ENCODE data around the gene SETBP1.

SETBP1 gene

DNA sequence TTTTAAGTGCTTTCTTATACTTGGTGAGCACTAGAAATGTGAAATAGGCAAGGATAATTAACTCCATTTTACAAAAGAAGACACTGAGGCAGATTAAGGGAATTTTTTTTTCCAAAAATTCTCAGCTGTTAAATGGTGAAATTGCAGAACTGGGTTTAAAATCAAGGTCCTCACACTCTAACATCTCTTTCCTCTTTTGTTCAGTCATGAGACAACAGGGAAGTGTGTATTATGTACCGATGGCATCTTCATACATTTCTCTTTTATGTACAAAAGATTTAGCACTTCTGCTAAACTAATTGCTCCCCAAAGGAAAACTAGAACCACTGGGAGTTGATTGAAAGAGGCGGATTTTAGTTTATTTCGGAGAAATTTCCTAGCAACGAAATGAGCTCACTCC lies 203.0 kb downstream of the SETBP1 start:
- no peak for DNase-seq

DNA sequence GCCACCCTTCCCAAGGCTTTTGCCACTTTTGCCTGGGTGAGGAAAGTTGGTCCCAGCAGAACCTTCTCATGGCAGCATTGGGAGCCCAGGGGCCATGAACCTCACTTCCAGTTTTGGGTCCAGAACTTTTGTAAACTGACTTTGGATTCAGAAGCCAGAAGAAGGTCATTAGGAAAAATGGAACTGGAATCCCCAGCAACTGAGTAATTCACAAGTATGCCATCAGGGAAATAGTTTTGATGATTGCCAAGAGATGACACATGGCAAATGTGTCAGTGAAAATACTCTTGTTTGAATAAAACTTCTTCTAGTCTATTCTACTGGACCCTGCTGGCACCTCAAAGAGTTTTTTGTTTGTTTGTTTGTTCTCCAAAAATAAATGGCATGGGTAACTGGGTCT lies 203.7 kb downstream of the SETBP1 start:
- DNase-seq, result no peak

DNA sequence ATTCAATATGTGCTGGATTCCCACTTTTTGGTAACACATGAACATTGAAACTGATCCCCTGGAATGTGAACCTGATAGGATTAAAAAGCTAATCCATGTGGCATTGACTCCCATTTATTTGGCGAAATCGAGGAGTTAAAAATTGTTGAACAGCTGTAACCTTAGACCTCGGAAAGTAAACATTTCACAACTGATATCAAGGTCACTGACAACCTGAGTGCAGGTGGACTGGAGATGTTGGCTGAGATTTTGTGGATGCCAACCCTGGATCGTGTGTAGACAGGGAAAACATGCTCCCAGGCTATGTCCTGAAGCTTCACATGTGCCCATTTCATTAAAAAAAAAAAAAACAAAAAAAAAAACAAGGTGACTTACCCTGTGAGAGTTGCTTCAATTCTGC lies 204.8 kb downstream of the SETBP1 start:
- DNase-seq, result no peak

DNA sequence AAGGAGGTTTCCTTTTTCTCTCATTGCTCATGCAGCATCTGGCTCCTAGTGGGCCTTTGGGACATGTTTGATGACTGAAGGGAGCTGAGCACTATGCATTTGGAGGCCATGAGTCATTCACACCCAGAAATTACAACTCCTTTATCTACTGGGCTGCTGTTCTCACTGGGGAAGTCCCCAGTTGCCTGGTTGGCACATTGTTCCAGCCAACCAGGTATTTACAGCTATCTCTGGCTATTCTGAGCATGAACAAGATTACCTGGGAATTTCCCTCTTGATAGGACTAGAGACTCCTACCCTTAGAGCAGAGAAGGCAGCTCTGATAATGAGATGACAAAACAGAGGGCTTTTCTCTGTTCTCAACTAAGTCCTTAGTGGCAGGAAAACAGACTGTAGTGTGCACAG lies 206.5 kb downstream of the SETBP1 start:
- DNase-seq, result peak; percentile 29

DNA sequence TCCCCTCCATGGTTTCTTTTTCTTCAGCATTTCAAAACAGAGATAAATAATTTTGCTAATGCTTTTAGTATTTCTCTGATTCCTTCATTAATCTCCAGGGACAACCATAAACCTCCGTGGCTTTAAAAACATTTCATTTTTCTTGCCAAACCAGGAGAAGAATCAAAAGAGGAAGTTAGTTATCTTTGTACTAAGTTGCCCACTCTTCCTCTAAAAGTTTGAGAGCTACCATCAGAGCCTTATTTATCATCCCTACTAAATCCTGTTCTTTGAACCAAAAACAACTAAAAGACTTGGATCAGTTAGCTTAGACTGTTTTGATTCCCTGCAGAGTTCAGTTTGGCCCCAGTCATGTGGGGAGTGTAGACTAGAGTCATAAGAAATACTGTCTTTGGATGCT lies 208.4 kb downstream of the SETBP1 start:
- DNase-seq, result no peak

DNA sequence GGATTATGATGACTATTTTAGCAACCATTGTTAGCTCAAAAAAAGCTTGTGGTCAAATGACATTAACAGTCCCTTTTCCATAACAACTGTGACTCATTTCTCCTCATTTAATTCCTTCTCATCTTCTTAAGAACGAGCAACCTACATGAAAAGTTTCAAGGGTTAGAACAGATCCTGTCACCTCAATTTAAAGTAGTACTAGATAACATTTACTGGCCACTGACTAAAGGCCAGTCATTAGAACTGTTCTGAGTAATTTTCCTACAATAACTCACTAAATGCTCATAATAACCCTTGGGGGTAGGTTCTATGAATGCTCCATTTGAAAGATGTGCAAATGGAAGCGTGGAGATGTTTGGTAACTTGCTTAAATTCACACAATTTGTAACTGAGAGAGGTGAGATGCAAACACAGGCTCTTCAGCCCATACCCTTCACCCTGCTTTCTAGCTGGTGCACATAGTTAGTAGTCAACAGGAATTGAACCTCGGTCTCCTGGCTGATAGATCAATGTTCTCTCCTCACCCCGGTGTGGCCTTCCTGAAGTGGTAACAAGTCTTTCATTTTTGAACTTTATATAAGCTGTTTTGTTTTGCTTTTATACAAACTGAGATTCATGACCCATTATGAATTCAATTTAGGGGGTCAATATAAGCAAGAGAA lies 212.5 kb downstream of the SETBP1 start:
- DNase-seq, result no peak

DNA sequence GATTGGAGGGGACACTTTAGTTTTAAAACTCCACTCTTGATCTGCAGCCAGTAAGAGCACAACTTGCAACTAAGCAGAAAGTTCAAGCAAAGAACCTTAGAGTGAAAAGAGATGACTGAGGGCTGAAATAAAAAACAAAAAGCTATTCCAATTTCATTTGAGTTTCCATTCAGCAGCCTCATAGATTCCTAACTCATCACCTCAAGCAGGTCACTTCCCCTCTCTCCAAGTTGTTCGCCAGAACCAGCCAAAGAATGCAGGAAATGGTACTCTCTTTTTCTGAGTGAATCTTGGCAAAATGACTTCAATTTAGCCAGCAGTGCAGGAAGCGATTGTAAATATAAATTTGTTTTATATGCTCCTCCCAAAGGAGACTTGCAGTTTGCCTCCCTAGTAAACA lies 213.3 kb downstream of the SETBP1 start:
- no peak for DNase-seq

DNA sequence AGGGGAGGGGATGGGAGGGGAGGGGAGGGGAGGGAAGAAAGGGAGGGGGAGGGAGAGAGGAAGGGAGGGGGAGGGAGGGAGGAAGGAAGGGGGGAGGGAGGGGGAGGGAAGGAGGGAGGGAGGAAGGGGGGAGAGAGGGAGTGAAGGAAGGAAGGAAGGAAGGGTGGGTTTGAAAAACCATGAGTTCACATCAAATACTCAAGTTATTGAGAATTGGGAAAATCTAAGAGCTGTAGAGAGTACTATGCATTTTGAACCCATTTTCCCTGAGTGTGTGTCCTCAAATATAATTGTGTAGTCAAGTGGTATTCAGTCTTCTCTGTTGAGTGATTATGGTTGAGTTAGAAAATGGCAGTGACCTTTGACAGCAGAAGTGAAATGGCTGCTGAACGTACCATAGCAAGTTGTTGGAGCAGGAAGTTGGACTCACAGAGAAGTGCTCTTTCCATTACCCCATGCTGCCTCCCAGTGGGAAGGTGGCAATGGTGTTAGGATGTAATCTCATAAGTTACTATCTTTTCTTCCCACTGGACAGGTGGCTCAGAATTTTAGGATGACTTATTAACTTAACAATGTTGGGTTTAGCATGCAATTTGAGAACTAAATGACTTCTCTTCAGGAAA lies 214.6 kb downstream of the SETBP1 start:
- peak; percentile 26 for DNase-seq

DNA sequence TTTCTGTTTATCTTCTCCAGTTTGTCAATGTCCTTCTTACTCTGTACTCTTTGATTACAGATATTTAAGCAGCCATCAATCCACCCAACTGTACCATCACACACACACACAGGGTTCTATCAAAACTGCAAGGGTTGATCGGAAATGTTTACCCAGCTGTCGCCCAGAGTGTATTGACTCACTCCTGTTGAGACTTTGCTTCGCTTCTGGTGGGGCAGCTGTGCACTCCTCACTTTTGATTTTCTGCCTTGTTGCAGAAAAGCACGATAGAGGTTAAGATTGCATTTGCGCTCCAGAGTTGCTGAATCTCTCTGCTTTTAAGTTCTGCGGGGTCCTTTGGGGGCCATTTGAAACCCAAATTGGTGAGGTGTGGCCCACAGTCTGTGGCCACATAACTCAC lies 216.2 kb downstream of the SETBP1 start:
- DNase-seq, result no peak

DNA sequence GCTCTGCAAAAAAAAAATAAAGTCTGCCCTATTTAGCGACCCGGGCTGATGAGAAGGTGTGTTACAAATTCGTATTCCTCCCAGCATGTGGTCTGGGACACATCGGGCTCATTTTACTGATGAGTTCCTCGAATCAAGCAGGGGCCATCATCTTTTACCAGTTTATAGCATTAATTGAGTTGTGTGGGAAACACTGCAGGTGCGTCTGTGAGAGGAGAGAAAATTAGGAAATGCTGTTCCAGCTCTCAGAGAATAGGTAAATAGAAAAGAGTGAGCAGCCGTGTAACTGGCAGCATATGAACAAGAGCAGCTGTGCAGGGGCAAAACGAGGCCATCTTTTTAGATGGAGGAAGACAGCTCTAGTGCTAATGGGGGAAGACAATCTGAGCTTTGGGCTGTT lies 216.7 kb downstream of the SETBP1 start:
- no peak for DNase-seq

DNA sequence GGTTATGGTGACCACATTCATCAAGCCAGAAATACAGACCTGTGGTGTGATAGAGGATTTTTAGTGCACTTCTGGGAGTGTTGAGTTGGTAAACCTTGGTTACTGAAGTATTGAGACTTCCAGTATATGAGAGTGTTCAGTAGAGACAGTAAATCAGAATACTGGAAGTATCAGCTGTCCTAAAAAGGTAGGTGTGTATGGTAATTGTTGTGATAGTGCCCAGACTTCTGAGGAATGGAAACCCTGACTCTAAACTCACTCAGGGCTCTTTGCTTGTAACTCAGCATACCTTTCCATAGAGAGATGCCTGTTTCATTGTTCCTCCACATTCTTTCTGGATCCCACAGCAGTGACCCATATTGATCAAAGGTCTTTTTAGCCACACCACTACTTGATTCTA lies 217.1 kb downstream of the SETBP1 start:
- DNase-seq, result no peak

DNA sequence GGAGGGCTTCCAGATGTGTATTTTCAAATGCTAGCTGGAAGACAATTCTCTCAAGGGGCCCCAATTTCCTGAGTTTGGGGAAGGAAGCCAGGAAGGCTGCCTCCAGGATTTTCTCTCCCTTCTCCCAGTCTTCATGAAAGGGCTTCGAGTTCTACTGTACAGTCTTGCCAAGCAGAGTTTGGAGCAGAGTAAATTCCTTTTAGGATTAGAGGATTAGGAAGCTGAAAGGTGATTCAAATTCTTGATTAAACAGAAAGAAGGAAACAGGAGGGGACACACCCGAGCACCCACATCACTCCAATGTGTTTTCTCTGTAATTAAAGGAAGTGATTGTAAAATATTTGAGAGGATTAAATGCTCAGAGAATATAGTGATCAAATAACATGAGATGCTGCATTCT lies 217.8 kb downstream of the SETBP1 start:
- no peak for DNase-seq

DNA sequence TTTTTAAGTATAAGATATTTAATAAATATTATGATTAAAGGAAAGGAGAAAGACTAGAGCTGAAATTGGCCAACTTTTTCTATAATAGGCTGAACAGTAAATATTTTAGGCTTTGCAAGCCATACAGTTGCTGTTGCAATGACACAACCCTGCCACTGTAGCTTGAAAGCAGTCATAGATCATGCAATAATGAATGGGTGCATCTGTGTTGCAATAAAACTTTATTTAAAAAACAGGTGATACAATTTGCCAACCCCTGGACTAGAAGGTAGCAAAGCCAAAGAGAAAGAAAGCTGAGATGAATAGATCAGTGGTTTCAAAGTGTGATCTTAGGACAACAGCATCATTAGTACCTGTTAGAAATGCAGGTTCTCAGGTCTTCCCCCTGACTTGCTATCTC lies 219.1 kb downstream of the SETBP1 start:
- DNase-seq, result no peak

DNA sequence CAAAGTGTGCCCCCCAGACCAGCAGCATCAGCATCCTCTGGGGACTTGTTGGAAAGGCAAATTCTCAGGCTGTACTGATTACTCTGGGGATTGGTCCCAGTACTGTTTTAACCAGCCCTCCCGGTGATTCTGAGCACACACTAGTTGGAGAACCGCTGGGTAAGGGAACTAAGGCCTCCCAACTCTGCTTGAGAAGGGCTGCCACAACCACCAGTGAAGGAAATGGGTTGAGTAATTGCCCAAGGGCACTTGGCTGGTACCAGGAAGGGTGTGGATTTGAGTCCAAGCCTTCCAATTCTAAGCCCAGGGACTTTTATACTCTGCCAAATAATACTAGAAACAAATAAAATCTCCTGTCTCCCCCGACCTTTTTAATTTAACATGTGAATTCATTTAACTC lies 219.9 kb downstream of the SETBP1 start:
- no peak for DNase-seq

DNA sequence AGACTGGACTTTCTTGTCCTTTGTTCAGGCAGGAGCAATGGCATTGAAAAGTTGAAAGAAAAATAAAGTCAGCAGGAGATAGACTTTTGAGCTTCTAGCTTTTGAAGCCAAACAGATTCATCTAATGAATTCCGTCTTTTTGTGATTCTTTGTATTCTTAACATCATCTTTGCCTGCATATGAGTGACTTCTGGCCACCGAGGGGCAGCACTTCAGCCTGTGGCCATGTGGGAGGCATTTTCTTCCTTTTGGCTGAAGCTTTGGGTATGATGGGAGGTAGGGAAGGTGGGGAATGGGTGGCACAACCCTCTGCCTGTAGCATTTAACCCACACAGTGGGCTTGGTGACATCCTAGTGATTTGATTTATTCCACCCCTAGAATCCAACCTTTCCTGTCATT lies 220.6 kb downstream of the SETBP1 start:
- no peak for DNase-seq

DNA sequence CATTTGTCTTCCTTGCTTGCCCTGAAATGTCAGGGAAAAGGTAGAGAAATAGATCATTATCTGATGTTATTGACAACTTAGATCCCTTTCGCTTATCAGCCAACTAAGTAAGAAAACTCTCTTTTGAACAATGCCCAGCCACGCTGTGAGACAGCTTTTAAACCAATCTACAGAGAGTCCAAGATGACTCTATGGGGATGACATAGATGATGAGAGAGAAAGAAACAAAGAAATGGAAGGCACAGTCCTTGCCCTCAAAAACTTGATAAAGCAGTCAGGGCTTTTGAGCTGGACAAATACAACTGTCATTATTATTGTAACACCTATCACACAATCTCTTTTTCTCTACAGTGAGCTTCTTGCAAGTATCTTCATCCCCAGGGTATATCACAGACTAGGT lies 222.6 kb downstream of the SETBP1 start:
- DNase-seq, result no peak

DNA sequence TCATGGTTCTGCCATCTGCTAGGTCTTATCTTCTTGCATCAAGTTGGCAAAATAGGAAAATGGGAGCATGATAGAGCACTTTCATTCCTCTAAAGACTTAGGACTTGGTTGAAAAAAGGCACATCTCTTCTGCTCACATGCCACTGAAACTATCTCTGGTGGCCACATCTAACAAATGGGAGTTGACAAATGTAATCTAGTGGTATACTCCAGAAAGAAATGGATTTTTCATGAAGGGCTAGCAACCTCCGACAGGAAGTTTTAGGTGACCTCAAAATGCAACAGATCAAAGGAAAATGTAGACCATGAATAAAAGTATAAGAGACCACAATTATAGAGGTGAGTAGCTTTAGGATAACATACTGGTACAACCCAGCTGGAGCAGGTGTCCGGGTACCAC lies 224.1 kb downstream of the SETBP1 start:
- no peak for DNase-seq

DNA sequence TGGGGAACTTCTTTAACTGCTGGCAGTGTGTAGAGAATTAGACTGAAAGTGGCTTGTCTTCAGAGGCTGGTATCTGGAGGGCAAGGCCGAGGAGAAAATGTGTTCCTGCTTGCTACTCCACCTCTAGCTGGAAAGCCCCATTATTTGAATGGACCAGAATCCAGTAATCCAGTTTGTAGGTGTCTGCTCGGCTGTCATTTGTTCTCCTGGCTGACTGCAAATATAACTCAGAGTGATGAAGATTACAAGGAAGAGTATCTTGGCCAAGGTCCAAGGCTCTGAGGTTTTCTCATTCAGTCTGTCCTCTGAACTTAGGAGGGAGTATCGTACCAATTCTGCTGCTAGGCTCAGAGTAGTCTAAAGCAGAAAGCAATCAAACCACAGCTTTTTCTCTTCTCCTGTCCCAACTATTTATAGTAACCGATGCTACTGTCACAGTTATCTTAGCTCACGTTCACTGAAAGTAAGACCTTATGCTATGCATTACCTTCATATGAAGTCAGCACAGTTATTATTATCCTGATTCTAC lies 228.6 kb downstream of the SETBP1 start:
- DNase-seq, result no peak

DNA sequence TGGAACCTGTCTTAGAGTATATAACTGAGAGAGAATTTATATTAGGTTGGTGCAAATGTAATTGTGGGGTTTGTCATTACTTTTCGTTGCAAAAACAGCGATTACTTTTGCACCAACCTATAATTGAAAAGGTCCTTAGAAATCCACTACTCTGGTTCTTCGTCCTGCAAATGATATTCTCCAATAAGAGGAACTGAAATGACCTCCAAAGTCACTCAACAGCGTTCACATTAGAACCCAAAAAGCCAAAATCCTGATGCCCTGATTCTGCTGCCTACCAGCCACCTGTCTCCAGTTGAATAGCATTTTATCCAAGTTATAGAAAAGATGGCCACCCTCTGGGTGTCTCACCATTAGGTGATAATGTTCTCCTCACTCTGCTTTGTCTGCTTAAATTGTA lies 230.6 kb downstream of the SETBP1 start:
- no peak for DNase-seq

DNA sequence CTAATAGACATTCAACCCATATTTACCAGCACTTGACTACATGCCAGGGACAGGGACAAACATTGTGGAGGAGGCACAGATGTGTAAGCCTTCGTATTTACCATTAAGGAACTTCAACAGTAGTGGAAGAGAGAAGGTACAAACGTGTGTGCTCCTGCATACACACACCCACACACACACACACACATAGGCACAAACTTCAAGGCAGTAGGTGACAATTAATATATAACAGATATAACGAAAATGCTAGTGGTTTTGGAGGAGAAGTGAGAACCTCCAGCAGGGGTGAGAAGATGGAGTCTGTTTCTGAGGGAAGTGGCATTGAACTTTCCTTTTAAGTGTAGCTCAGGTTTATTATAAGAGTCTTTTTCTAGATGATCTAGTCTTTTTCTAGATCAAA lies 231.1 kb downstream of the SETBP1 start:
- no peak for DNase-seq

DNA sequence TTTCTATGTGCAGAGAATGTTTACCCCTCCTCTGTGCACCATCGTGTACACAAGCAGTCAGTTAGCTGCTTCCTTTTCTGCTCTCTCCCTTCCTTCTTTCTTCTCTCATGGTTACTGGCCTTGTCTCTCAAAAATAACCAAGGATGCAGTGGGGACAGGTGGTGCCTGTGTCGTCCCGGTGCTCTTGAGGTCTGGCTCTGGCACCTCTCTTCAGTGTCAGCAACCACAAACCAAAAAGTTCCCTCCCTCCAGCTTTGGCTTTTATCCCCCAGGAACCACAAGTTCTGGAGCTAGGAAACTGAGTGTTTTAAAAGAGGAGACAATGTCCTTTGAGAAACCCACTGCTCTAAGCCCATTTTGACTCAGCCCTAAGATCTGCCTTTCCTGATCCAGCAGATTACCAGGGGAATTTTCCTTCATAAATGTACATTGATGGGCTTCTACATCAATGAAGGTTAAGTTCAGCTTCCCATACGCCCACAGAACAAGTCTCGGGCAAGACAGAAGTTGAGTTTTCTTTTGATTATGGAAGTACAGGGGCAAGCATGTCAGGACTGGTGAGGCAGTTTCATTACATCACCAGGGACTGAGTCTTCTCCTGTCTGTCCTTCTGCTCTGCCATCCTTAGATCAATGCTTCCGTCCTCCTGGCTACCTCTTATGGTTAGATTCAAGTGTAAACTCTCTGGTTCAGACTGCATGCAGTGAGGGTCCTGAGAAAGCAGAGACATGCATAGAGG lies 232.2 kb downstream of the SETBP1 start:
- no peak for DNase-seq

DNA sequence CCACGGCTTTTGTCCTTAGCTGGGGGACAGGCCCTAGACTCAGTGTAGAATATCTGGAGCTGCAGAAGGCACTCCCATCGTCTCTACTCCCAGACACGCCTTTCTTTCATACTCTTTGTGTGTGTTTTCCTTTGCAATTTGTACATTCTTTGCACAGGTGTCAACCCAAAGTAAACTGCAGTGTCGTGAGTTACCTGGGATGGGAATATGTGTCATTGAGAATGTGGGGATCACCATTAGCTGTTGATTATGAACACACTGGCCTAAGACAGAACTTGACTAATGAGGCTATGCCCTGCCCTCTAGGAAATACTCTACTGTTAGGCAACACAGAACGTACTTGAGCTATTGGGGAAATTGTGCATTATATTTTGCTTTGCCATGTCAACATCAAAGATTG lies 233.3 kb downstream of the SETBP1 start:
- no peak for DNase-seq

DNA sequence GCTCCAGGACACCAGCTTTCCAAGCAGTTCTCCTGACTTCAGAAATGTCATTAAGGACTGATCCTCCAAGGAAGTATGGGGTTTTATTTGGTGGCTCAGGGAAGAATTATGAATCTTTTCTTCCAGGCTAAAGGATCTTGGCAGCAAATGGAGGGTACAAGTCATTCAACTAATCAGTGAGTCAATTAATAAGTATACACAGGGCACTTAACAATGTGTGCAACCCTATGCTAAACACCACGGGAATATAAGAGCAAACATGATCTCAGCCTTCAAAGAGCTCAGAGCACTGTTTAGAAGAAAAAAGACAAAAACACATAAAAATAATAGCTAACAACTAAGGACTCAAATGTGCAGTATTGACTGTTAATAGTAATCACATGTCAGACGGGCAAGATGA lies 234.5 kb downstream of the SETBP1 start:
- DNase-seq, result no peak

DNA sequence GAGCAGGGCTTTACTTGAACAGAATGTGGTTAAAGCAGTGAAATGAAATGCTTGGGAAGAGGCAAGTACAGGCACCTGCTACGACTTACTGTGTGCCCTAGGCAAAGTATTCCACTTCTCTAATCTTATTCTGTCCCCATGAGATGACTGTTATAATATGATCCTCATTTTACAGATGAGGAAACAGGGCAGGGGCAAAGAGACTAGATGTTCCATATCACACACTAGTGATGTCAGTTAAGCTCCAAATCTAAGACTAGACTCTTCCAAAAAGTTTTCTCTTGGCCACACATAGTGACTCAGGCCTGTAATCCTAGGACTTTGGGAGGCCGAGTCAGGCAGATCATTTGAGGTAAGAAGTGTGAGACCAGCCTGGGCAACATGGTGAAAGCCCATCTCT lies 235.0 kb downstream of the SETBP1 start:
- no peak for DNase-seq
